SK-N-SH (cell line): ENCODE results near the gene TPO. TPM values are rescaled to one million over a fixed set of nuclear protein-coding genes. Genes with fewer than 3 reads are reported as not detected.

ENCODE experiments used
- CTCF ChIA-PET: fragments of 300-600, 350-600 bp; formaldehyde crosslinking; extraction: SDS; loops from one replicate; lab custom pipeline; 2021; lab: Yijun Ruan, JAX
- POLR2A ChIA-PET: fragments of 350-600 bp; sonication (Branson Sonifier 250); formaldehyde crosslinking; extraction: SDS; loops from one replicate; lab custom pipeline; 2020; ENCODE audit warnings: antibody characterized with exemption, inconsistent platforms; lab: Yijun Ruan, JAX
- DNase-seq: peaks from one replicate; pipeline ENCODE4 v3.0.0; 2012
- H2AFZ ChIP-seq: fragments of 200-600 bp; sonication (generic); 2 replicates; pipeline ENCODE4 v1.8.1; 2016; ENCODE audit warnings: antibody characterized with exemption, mild to moderate bottlenecking, low read depth
- H3F3A ChIP-seq: fragments of 200-600 bp; sonication (generic); replicated peaks from 2 replicates; pipeline ENCODE3; 2016; ENCODE audit warnings: antibody characterized with exemption, mild to moderate bottlenecking; ENCODE audit not compliant: insufficient read depth
- H3K27ac ChIP-seq, 2 experiments: fragments of 200-500 bp in 1 of 2; fragments of 200-600 bp in 1 of 2; sonication (Bioruptor generic) in 1 of 2; sonication (generic), shearing (Covaris generic) in 1 of 2; 2 replicates each; pipeline versions ENCODE4 v1.5.1 to v1.6.1; 2014 to 2016; ENCODE audit warnings: low read depth in 2 of 2, inconsistent platforms in 1 of 2, low read length in 1 of 2, mild to moderate bottlenecking in 1 of 2, mixed read lengths in 1 of 2
- H3K27me3 ChIP-seq: fragments of 200-600 bp; sonication (generic), shearing (Covaris generic); 2 replicates; pipeline ENCODE4 v1.6.1; 2016; ENCODE audit warnings: mixed run types; ENCODE audit not compliant: insufficient read depth
- H3K36me3 ChIP-seq, 2 experiments: fragments of 200-500 bp in 1 of 2; fragments of 200-600 bp in 1 of 2; sonication (Bioruptor generic) in 1 of 2; sonication (generic) in 1 of 2; replicated peaks in 1 of 2; 2 replicates each; pipeline versions ENCODE3 to v1.5.1; 2014 to 2016; ENCODE audit warnings: low read length in 1 of 2, mild to moderate bottlenecking in 1 of 2; ENCODE audit not compliant: insufficient read depth in 2 of 2, control insufficient read depth in 1 of 2
- H3K4me1 ChIP-seq, 2 experiments: fragments of 200-500 bp in 1 of 2; fragments of 200-600 bp in 1 of 2; sonication (Bioruptor generic) in 1 of 2; sonication (generic), shearing (Covaris generic) in 1 of 2; 2 replicates each; pipeline versions ENCODE4 v1.5.1 to v1.6.1; 2014 to 2016; ENCODE audit warnings: low read depth in 1 of 2, low read length in 1 of 2, mixed run types in 1 of 2; ENCODE audit not compliant: insufficient read depth in 2 of 2, control insufficient read depth in 1 of 2
- H3K4me2 ChIP-seq: fragments of 200-600 bp; sonication (generic), shearing (Covaris generic); 2 replicates; pipeline ENCODE4 v1.6.1; 2017; ENCODE audit warnings: mixed run types
- H3K4me3 ChIP-seq, 2 experiments: fragments of 200-500 bp in 1 of 2; fragments of 200-600 bp in 1 of 2; sonication (Bioruptor generic) in 1 of 2; sonication (generic), shearing (Covaris generic) in 1 of 2; 2 replicates each; pipeline versions ENCODE4 v1.5.1 to v1.8.1; 2014 to 2016; ENCODE audit warnings: low read depth in 2 of 2, inconsistent platforms in 1 of 2, low read length in 1 of 2, mild to moderate bottlenecking in 1 of 2, mixed read lengths in 1 of 2, moderate library complexity in 1 of 2
- H3K79me2 ChIP-seq: fragments of 200-600 bp; sonication (generic); 2 replicates; pipeline ENCODE4 v1.8.1; 2017; ENCODE audit warnings: mild to moderate bottlenecking; ENCODE audit not compliant: insufficient read depth
- H3K9ac ChIP-seq: fragments of 200-600 bp; sonication (generic); 2 replicates; pipeline ENCODE4 v1.6.1; 2017; ENCODE audit warnings: mixed run types
- H3K9me2 ChIP-seq: fragments of 200-600 bp; sonication (generic); 2 replicates; pipeline ENCODE4 v1.6.1; 2017; ENCODE audit warnings: mixed run types
- H3K9me3 ChIP-seq: fragments of 200-600 bp; sonication (generic); 2 replicates; pipeline ENCODE4 v1.6.1; 2017; ENCODE audit warnings: mixed run types, mild to moderate bottlenecking, moderate library complexity
- H4K20me1 ChIP-seq: fragments of 200-600 bp; sonication (generic); 2 replicates; pipeline ENCODE4 v1.6.1; 2017; ENCODE audit warnings: mild to moderate bottlenecking, mixed run types; ENCODE audit not compliant: insufficient read depth
- CHD2 ChIP-seq: fragments of 150-350 bp; IDR thresholded peaks from 2 replicates; pipeline ENCODE4 v1.6.1; 2018; ENCODE audit warnings: low read length; ENCODE audit not compliant: partially characterized antibody
- CTCF ChIP-seq: fragments of 200-600 bp; sonication (generic); IDR thresholded peaks from 2 replicates; pipeline ENCODE4 v1.6.1; 2017; ENCODE audit warnings: antibody characterized with exemption, mild to moderate bottlenecking, moderate library complexity
- EP300 ChIP-seq, 2 experiments: IDR thresholded peaks; 2 replicates each; pipeline versions ENCODE4 v1.4.0 to v1.6.1; 2012; ENCODE audit warnings: borderline replicate concordance in 1 of 2, low read depth in 1 of 2, low read length in 1 of 2
- EZH2phosphoT487 ChIP-seq: fragments of 200-600 bp; sonication (generic); IDR thresholded peaks from 2 replicates; pipeline ENCODE4 v1.6.1; 2017; ENCODE audit warnings: low read depth, mixed run types, mild to moderate bottlenecking, antibody characterized with exemption, moderate library complexity, borderline replicate concordance
- GABPA ChIP-seq: IDR thresholded peaks from 2 replicates; pipeline ENCODE4 v1.4.0; 2012; ENCODE audit warnings: low read depth, mild to moderate bottlenecking
- GATA2 ChIP-seq: sonication (generic); formaldehyde crosslinking; IDR thresholded peaks from 2 replicates; pipeline ENCODE4 v1.5.0; 2020; ENCODE audit warnings: mild to moderate bottlenecking, missing genetic modification reagents
- IRF3 ChIP-seq: fragments of 150-350 bp; IDR thresholded peaks from 2 replicates; pipeline ENCODE4 v1.6.1; 2016; ENCODE audit warnings: mild to moderate bottlenecking, low read depth, low read length
- PBX3 ChIP-seq: IDR thresholded peaks from 2 replicates; pipeline ENCODE4; 2012
- POLR2AphosphoS5 ChIP-seq: IDR thresholded peaks from 2 replicates; pipeline ENCODE4 v1.6.1; 2012; ENCODE audit warnings: low read depth, low read length
- RAD21 ChIP-seq: IDR thresholded peaks from 2 replicates; pipeline ENCODE4 v1.6.1; 2012; ENCODE audit warnings: mild to moderate bottlenecking, low read length
- RXRA ChIP-seq: IDR thresholded peaks from 2 replicates; pipeline ENCODE4 v1.4.0; 2012; ENCODE audit warnings: low read depth, mild to moderate bottlenecking, borderline replicate concordance
- SIN3A ChIP-seq: IDR thresholded peaks from 2 replicates; pipeline ENCODE4 v1.6.1; 2012; ENCODE audit warnings: low read depth, mild to moderate bottlenecking, low read length, moderate library complexity, borderline replicate concordance
- TAF1 ChIP-seq: IDR thresholded peaks from 2 replicates; pipeline ENCODE4 v1.6.1; 2012; ENCODE audit warnings: low read depth, mild to moderate bottlenecking, low read length, moderate library complexity, borderline replicate concordance
- TEAD4 ChIP-seq: IDR thresholded peaks from 2 replicates; pipeline ENCODE4 v1.4.0; 2012; ENCODE audit warnings: mild to moderate bottlenecking, borderline replicate concordance; ENCODE audit not compliant: insufficient read depth
- USF2 ChIP-seq: fragments of 150-350 bp; IDR thresholded peaks from 2 replicates; pipeline ENCODE4 v1.6.1; 2017; ENCODE audit warnings: antibody characterized with exemption, low read length, low read depth, borderline replicate concordance
- WGBS: methylation state at CpG from one replicate; pipeline ENCODE4 v1.1.6; 2017; ENCODE audit warnings: low lambda C conversion rate; 5-methylcytosine and 5-hydroxymethylcytosine counted together
- polyA plus RNA-seq, 3 experiments: library from polyadenylated mRNA; depleted of rRNA; stranded (reverse); fragments of >200 nt; gene quantifications; 2 replicates each; pipeline ENCODE4 v1.2.3, GENCODE V29; 2012

The TPO gene
- polyA plus RNA-seq, 1 of the 3 experiments (the other 2 are of a cell fraction), result not detected

- Histone ChIP-seq H3K9me3 (no peaks in the 10 kb centered on the region), H3K4me1 (no peaks in the 10 kb centered on the region), H3K4me3 (no peak overlapping the region), H3K9me2 (no peaks in the 10 kb centered on the region), H2AFZ (no peak overlapping the region), H4K20me1 (no peaks in the 10 kb centered on the region), H3K36me3 (no peaks in the 10 kb centered on the region), H3K9ac (no peak overlapping the region), H3K4me2 (no peak overlapping the region), H3K27ac (no peak overlapping the region), H3K27me3 (no peaks in the 10 kb centered on the region), H3K79me2 (no peaks in the 10 kb centered on the region), H3F3A (no peaks in the 10 kb centered on the region)
- DNase-seq, result no peak
- CTCF ChIA-PET, result no interaction called here
- 42% methylated on average over 7 of the region's 7 CpGs for WGBS
- TF ChIP-seq USF2 (no peak), TAF1 (no peak), TEAD4 (no peak), GATA2 (CRISPR knock-in tag) (no peak), IRF3 (no peak), GABPA (no peak), CTCF (no peak), PBX3 (no peak), EP300 (IDR thresholded peaks at IDR 0.05; ENCODE audit: borderline replicate concordance in 1 of 2, low read depth in 1 of 2, low read length in 1 of 2) (no peak), RAD21 (no peak), RXRA (no peak), EZH2phosphoT487 (no peak), SIN3A (no peak), POLR2AphosphoS5 (no peak), CHD2 (no peak)
- POLR2A ChIA-PET, result no interaction called here
These were observed 84.9 kb downstream of the TPO start for GRCh38 chr2:1498176-1498575.
